Fibroblast of upper back skin (primary cell): ENCODE measurements around the gene TTC21A.
A peak's percentile ranks its signal among the peaks of the same experiment; 100 is the strongest.
"Not testable (repeated sequence)": the region's sequence is repeated elsewhere in the genome, so short reads cannot be mapped to it uniquely, and the experiment has no call there.

Experiments
- DNase-seq: peaks from one replicate; pipeline ENCODE4 v3.0.0-alpha.2; 2013

Gene TTC21A

GRCh38 chr3:39107388-39108199, at the start of gene TTC21A, which contains the start of gene GORASP1:
Gene TTC21A, plus strand, starts transcription at chr3:39107680. Its CDS starts 158 bp downstream, at chr3:39107838.
Gene GORASP1, minus strand, starts transcription at chr3:39107627. Its CDS starts 86 bp downstream, at chr3:39107541.
- peak; percentile 84 for DNase-seq

- DNase-seq: not testable (repeated sequence)
These were observed 46.3 kb upstream of the TTC21A start for GRCh38 chr3:39061228-39061627.

- no peak for DNase-seq
These were observed 45.3 kb upstream of the TTC21A start for GRCh38 chr3:39062180-39062579.

GRCh38 chr3:39063143-39063542, 44.3 kb upstream of the TTC21A start:
- no peak for DNase-seq

DNA sequence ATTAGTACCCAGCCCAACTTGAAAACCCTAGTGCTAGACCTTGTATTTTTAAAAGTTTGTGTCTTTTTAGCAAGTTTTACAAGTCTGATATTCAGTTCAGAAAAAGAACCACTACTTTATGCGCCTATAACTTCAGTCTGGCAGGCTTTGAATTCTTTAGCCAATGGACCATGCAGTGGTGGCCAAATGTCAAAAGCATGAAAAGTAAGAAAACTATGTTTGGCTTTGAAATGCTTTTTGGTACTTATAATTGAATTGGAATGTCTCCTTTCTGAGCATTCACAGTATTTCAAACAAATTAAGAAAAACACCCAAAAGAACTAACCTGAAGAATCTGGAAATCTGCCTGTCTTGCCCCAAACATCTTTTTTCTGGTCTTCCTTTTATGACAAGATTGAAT, 42.8 kb upstream of the TTC21A start:
- peak; percentile 60 for DNase-seq

- DNase-seq: peak; percentile 27
These were observed 42.3 kb upstream of the TTC21A start for GRCh38 chr3:39065197-39065596.

GRCh38 chr3:39067286-39067685, 40.2 kb upstream of the TTC21A start:
- no peak for DNase-seq

- DNase-seq: no peak
These were observed 38.9 kb upstream of the TTC21A start for GRCh38 chr3:39068556-39068955.

DNA sequence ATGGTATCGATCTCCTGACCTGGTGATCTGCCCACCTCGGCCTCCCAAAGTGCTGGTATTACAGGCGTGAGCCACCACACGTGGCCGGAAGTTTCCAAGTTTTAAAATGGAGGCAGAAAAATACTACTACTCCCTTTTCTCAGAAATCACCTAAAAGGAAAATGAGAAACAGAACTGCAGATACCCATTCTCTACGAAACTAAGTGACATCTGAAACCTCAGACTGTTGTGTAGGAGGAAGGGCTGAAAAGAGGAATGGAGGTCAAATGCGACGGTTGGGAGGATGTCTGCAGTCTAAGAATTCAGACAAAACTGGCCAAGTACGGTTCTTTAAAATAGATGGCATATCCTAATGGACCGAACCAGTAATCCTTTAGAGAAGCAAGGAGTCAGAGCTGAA, 31.6 kb upstream of the TTC21A start:
- DNase-seq: no peak

GRCh38 chr3:39079530-39079929, 27.9 kb upstream of the TTC21A start:
- no peak for DNase-seq

GRCh38 chr3:39080026-39080425, 27.5 kb upstream of the TTC21A start:
- DNase-seq: no peak

DNA sequence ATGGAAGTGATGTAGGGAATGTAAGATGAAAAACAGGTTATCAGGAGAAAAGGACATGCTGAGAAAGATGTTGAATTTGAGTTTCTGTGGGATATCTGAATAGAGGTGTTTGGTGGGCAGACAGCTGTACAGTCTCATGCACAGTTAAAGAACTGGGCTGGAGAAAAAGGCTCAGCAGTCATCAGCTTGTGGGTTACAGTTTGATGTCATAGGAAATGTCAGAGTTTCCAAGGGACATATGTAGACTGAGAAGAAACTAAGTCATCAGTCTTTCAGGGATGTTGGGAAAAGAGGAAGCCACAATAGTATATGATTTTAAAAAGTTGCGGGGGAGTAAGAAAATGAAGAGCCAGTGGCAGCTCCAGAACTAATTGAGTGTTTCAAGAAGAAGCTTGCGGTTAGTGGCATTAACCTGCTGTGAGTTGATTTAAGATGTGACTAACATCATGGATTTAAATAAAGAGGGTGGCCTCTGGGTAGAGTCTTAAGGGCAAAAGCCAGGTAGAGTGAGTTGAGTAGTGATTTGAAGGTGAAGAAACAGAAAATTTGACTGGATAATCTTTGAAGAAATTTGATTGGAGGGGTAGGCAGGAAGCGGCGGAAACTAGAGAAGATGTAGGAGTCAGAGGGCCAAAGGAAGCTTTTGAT, 24.7 kb upstream of the TTC21A start:
- DNase-seq: no peak

GRCh38 chr3:39086144-39086543, 21.3 kb upstream of the TTC21A start:
- no peak for DNase-seq

DNA sequence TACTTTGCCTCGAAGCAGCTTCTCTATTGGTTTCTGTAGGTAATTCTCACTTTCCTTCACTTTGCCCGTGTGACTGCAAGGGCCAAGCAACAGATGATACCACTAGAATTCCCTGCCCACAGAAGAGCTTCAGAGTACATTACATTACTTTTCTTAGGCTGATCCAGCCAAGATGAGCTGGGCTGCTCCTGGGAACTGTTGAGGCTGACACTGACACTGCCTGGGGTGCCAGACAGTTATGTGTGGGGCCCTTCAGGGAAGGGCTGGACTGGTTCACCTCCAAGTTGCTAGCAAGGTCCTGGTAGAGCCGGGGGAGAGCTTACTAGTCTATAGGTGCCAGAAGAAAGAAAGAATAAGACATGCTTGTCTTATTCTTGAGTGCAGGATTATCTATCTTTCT, 19.0 kb upstream of the TTC21A start:
- DNase-seq: no peak

DNA sequence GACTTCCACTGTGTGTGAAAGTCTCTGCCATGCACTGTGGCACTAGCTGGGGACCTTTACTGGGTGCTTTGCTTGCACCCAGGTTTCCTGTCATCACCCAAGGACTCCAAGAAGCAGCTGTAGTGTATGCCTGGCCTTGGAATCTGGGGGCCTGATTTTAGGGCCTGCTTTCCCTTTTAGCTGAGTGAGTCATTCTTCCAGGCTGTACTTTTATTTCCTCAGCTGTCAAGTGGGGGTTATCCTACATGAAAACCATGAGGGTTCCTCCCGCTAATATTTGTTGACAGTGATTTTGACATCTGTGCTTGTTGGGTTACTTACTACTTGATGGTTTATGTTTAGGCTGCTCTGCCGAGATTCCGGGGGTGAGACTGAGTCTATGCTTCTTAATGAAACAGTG, 18.6 kb upstream of the TTC21A start:
- DNase-seq: no peak

DNA sequence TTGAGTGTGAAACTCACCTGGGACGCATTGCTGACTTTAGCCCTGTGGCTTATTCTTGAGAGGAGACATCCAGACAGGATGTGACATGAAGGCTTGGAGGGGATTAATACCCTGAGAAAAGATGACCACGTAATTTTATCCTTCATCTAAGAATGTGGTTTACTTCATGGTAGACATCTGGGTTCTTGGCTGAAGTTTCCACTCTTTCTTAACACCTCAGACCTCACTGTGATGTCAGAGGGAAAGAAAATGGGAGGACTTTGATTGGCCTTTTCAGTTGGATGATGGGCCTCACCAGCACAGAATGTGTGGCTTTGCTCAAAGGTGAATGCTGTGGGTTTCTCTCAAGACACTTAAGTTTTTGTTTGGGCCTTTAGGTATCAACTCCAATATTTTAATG, 16.6 kb upstream of the TTC21A start:
- DNase-seq: no peak

GRCh38 chr3:39094851-39095677, 12.4 kb upstream of the TTC21A start:
- DNase-seq: no peak

GRCh38 chr3:39095778-39096177, 11.7 kb upstream of the TTC21A start:
- DNase-seq: no peak

- DNase-seq: no peak
These were observed 10.7 kb upstream of the TTC21A start for GRCh38 chr3:39096775-39097174.

- no peak for DNase-seq
These were observed 9.6 kb upstream of the TTC21A start for GRCh38 chr3:39097716-39098472.

DNA sequence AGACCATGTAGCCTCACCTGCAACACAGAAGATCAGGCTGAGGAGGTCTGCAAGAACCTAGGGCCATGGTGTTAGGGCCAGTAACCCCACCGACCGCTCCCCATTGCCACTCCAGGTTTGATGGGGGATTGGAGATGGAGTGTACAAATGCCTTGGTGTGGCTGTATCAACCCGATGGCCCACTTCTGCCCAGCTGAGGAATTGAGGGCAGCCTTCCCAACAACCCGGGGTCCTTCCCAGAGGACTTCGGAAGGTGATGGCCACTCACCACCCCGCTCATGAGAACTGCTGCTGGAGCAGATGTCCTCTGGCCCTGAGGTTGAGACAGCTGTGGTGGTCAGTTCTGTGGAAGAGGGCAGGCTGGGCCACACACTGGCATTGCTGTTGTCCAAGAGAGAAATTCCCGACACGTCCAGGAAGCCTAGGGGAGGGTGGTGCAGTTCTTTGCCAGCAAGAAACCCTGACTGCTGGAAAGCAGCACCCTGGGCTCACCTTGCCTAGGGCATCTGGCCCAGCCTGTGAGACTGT, 8.9 kb upstream of the TTC21A start:
- DNase-seq: no peak

- no peak for DNase-seq
These were observed 8.2 kb upstream of the TTC21A start for GRCh38 chr3:39099242-39099641.
